NB4 (cell line): Measurements from ENCODE around the gene C15orf39.

Experiments
- DNase-seq: peaks from one replicate; pipeline ENCODE4 v3.0.0; 2010; ENCODE audit warnings: low read depth
- H3K4me3 ChIP-seq: one replicate; pipeline ENCODE4 v1.5.1; 2011; ENCODE audit warnings: mild to moderate bottlenecking, low read depth, low read length, moderate library complexity
- MYC ChIP-seq: IDR thresholded peaks from 2 replicates; pipeline ENCODE4 v1.6.1; 2011; ENCODE audit warnings: low read depth, low read length
- POLR2A ChIP-seq: IDR thresholded peaks from 2 replicates; pipeline ENCODE4 v1.6.1; 2011; ENCODE audit warnings: mild to moderate bottlenecking; ENCODE audit not compliant: insufficient read length; ENCODE audit errors: extremely low read depth
- TF ChIP-seq, protein P1 (sequence below): IDR thresholded peaks from 2 replicates; pipeline ENCODE4 v1.6.1; 2011; ENCODE audit warnings: low read depth, low read length
- TF ChIP-seq, protein P2 (sequence below): IDR thresholded peaks from one replicate; pipeline ENCODE4 v1.5.1; 2012; ENCODE audit warnings: low read depth, low read length

Gene C15orf39

DNA sequence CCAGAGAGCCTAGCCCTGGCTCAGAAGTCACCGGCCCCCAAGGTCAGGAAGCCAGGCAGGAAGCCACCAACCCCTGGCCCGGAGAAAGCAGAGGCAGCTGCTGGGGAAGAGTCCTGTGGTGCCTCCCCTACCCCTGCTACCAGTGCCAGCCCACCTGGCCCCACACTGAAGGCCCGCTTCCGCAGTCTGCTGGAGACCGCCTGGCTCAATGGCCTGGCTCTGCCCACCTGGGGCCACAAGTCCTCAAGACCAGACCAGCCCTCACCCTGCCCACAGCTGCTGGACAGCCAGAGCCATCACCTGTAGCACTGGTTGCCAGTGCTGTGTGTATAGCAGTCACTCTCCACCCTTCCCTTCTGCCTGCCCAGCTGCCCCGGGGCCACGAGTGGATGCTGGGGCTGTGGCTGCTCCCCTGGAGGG is 9.1 kb downstream of the C15orf39 start:
- TF ChIP-seq, protein P1, sequence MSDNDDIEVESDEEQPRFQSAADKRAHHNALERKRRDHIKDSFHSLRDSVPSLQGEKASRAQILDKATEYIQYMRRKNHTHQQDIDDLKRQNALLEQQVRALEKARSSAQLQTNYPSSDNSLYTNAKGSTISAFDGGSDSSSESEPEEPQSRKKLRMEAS = no peak
- TF ChIP-seq MYC = no peak
- no peak for TF ChIP-seq POLR2A
- TF ChIP-seq, protein P2, sequence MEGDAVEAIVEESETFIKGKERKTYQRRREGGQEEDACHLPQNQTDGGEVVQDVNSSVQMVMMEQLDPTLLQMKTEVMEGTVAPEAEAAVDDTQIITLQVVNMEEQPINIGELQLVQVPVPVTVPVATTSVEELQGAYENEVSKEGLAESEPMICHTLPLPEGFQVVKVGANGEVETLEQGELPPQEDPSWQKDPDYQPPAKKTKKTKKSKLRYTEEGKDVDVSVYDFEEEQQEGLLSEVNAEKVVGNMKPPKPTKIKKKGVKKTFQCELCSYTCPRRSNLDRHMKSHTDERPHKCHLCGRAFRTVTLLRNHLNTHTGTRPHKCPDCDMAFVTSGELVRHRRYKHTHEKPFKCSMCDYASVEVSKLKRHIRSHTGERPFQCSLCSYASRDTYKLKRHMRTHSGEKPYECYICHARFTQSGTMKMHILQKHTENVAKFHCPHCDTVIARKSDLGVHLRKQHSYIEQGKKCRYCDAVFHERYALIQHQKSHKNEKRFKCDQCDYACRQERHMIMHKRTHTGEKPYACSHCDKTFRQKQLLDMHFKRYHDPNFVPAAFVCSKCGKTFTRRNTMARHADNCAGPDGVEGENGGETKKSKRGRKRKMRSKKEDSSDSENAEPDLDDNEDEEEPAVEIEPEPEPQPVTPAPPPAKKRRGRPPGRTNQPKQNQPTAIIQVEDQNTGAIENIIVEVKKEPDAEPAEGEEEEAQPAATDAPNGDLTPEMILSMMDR = no peak
- no peak overlapping the region for H3K4me3 ChIP-seq
- no peak for DNase-seq

DNA sequence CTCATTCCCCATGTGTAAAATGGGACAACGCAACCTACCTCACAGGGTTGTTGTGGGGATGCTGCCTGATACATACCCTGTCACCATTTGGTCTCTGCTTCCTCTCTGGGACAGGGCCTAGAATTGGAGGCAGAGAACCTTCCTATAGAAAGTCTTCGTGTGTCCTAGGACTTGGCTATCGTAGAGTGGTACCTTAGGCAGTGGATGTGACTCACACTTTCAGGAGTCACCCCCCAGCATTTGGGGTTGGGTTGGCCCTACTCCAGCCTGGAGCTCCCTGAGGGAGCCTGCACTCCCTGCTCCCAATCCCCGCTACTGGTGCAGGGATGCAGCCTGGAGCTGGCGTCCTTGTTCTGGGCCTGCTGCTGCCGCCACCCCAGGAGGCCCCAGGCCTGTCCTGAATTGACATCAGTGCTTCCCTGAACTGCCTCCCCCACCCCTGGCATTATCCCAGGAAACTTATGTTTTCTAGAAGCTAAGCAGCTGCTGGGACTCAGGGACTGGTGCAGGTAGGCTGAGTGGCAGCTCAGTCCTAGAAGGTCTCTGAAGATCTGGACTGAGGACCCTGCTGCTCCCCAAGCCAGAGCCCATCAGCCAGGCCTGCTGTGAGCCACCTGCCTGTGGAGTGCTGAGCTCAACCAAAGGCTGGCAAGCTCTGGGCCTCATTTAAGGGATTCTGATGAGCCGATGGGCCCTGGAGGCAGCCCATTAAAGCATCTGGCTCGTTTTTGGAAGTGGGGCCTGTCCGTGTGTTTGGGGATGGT is 9.9 kb downstream of the C15orf39 start:
- no peak overlapping the region for H3K4me3 ChIP-seq
- TF ChIP-seq, protein P1 = no peak
- TF ChIP-seq MYC = no peak
- TF ChIP-seq, protein P2 = no peak
- no peak for TF ChIP-seq POLR2A
- DNase-seq = no peak

DNA sequence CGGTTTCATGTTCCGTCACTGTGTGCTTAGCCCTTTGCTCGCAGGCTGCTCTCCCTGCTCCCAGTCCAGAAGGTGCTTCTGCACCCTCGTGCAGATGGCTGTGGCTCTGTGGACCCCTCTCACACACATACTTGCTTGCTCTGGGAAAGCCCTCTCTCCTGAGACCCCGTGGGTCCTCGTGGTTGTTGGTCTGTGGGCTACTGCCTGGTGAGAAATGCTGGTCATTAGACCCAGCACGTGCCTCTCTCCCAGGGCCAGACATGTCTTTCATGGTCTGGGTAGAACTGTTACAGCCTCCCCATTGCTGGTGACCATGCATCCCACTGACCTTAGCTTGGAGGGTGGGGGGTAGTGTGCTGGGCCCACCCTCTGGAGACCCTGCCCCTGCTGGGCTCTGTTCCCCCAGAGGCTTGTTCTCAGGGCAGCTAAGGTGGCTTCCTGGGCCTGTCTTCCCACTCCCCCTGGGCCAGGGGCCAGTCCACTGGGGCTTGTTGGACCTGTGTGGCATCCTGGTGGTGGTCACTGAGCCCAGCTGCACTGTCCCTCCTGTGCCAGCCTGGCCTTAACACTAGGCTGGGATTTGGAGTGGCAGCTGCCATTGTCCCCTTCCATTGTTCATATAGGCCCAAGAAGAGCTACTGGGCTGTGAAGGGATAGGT is 10.6 kb downstream of the C15orf39 start:
- no peak overlapping the region for H3K4me3 ChIP-seq
- DNase-seq = no peak
- TF ChIP-seq, protein P2 = no peak
- TF ChIP-seq MYC (no peak), POLR2A (no peak)
- TF ChIP-seq, protein P1 = no peak

DNA sequence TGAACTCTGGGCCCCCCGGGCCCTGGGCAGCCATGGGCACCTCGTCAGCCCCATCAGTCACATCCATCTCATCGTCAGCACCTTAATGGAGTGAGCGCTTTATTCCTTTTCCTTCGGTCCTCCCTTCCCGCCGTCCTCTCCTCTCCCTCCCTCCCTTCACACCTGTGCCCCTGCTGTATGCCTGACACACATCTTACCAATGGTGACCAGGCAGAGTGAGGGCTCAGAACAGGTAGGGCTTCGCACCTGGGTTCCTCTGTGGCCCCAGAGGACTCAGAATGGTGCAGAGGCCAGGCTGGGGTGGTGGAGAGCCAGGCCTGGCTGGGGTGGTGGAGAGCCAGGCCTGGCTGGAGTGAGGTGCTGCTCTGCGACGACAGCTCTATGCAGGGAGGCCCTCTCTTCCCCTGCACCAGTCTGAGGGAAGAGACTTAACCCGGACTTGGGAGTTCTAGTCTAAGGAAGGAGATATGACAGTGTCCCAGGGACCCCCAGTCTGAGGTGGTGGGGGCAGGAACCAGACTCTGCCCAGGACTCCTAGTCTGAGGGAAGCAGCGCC is 11.6 kb downstream of the C15orf39 start:
- no peak for DNase-seq
- no peak overlapping the region for H3K4me3 ChIP-seq
- TF ChIP-seq, protein P1 = no peak
- TF ChIP-seq, protein P2 = no peak
- TF ChIP-seq MYC (no peak), POLR2A (peak; percentile 27)

DNA sequence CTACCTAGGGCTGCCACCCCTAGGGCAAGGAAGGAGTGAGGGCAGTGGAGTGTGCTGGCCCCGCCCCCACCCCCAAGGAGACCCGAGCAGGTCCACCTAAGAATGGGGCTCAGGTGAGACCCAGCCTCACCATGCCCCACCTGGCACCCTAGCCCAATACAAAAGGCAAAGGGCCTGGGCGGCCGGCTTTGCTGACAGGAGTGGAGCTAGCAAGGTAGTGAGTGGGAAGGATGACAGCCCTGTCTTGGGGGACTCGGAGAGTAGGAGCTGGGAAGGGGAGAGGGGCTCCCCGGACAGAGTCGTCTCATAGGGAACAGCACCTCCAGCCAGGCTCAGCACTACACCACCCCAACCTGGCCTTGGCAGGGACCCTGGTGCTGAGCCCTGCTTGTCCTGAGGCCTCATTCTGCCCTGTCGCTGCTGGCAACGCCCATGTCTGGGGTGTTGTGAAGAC is 12.1 kb downstream of the C15orf39 start:
- TF ChIP-seq, protein P2 = no peak
- TF ChIP-seq, protein P1 = no peak
- no peak for TF ChIP-seq POLR2A
- TF ChIP-seq MYC = no peak
- no peak overlapping the region for H3K4me3 ChIP-seq
- DNase-seq = no peak
